ENCODE results near the gene DCST2.

- TF ChIP-seq CTCF (IDR thresholded peaks at IDR 0.05) (no peak), BCL3 (IDR thresholded peaks at IDR 0.05) (no peak)
Observed at GRCh38 chr1:155018617-155019348, 14.8 kb downstream of the DCST2 start.

Data from A549 (cell line).